GM21367 (cell line): Measurements from ENCODE around the gene ATP11B.

Source experiments
- ATAC-seq: cut with Tn5 transposase; IDR thresholded peaks from one replicate; pipeline ENCODE4 v1.9.1; 2021; ENCODE audit not compliant: unreplicated experiment

The ATP11B gene

GRCh38 chr3:182908471-182908870, 115.2 kb downstream of the ATP11B start:
- no peak for ATAC-seq

- no peak for ATAC-seq
Observed at GRCh38 chr3:182909318-182910040, 116.2 kb downstream of the ATP11B start.

- ATAC-seq = no peak
Observed at GRCh38 chr3:182910936-182911781, 117.9 kb downstream of the ATP11B start.

- no peak for ATAC-seq
Observed at GRCh38 chr3:182911782-182912111, 118.4 kb downstream of the ATP11B start.

- ATAC-seq = no peak
Observed at GRCh38 chr3:182912474-182912873, 119.2 kb downstream of the ATP11B start.

GRCh38 chr3:182913889-182914288, 120.6 kb downstream of the ATP11B start:
- ATAC-seq = peak; percentile 81

GRCh38 chr3:182914341-182914740, 121.0 kb downstream of the ATP11B start:
- ATAC-seq = peak; percentile 39

- no peak for ATAC-seq
Observed at GRCh38 chr3:182917134-182917533, 123.8 kb downstream of the ATP11B start.

- no peak for ATAC-seq
Observed at GRCh38 chr3:182919866-182920357, 126.6 kb downstream of the ATP11B start.

- no peak for ATAC-seq
Observed at GRCh38 chr3:182920515-182921084, 127.3 kb downstream of the ATP11B start.

- ATAC-seq = no peak
Observed at GRCh38 chr3:182921665-182922355, 128.5 kb downstream of the ATP11B start.

GRCh38 chr3:182925330-182925943, 132.1 kb downstream of the ATP11B start:
- ATAC-seq = peak; percentile 93

GRCh38 chr3:182925944-182926337, 132.6 kb downstream of the ATP11B start:
- peak; percentile 20 for ATAC-seq

- ATAC-seq = no peak
Observed at GRCh38 chr3:182935803-182936202, 142.5 kb downstream of the ATP11B start.

- no peak for ATAC-seq
Observed at GRCh38 chr3:182936239-182936917, 143.1 kb downstream of the ATP11B start.

GRCh38 chr3:182936918-182937285, 143.6 kb downstream of the ATP11B start:
- ATAC-seq = no peak

- ATAC-seq = peak; percentile 89
Observed at GRCh38 chr3:182937293-182938051, 144.2 kb downstream of the ATP11B start.

GRCh38 chr3:182940266-182940808, 147.0 kb downstream of the ATP11B start:
- ATAC-seq = no peak

GRCh38 chr3:182941719-182942118, 148.4 kb downstream of the ATP11B start:
- ATAC-seq = no peak
